KMS-11 (cell line): ENCODE results near the gene SMYD2.

Source experiments
- H2AFZ ChIP-seq: fragments of 200-600 bp; sonication (generic); 2 replicates; pipeline ENCODE4 v1.6.1; 2016; ENCODE audit warnings: antibody characterized with exemption, mixed run types, low read depth
- H3K27ac ChIP-seq: fragments of 200-600 bp; sonication (generic); 2 replicates; pipeline ENCODE4 v1.6.1; 2016; ENCODE audit warnings: mild to moderate bottlenecking, mixed run types
- H3K27me3 ChIP-seq: fragments of 200-600 bp; sonication (generic); 2 replicates; pipeline ENCODE4 v1.6.1; 2017; ENCODE audit warnings: mild to moderate bottlenecking, low read depth, mixed run types, moderate library complexity; ENCODE audit not compliant: insufficient read depth
- H3K36me3 ChIP-seq: fragments of 200-600 bp; sonication (generic); 2 replicates; pipeline ENCODE4 v1.6.1; 2017; ENCODE audit warnings: mild to moderate bottlenecking, mixed run types; ENCODE audit not compliant: insufficient read depth
- H3K4me1 ChIP-seq: fragments of 200-600 bp; sonication (generic); 2 replicates; pipeline ENCODE4 v1.6.1; 2016; ENCODE audit warnings: mild to moderate bottlenecking, low read depth, mixed run types; ENCODE audit not compliant: poor library complexity, severe bottlenecking
- H3K4me2 ChIP-seq: fragments of 200-600 bp; sonication (generic); 2 replicates; pipeline ENCODE4 v1.7.0; 2016; ENCODE audit warnings: mild to moderate bottlenecking, mixed run types
- H3K4me3 ChIP-seq: fragments of 200-600 bp; sonication (generic); IDR thresholded peaks from 2 replicates; pipeline ENCODE4 v1.6.1; 2017; ENCODE audit warnings: low read depth, low read length, mixed read lengths; ENCODE audit not compliant: insufficient read depth
- H3K79me2 ChIP-seq: fragments of 200-600 bp; sonication (generic); 2 replicates; pipeline ENCODE4 v1.6.1; 2016; ENCODE audit warnings: low read depth, mixed run types; ENCODE audit not compliant: insufficient read depth
- H3K9ac ChIP-seq: fragments of 200-600 bp; sonication (generic); 2 replicates; pipeline ENCODE4 v1.6.1; 2016; ENCODE audit warnings: mild to moderate bottlenecking, mixed run types
- H4K20me1 ChIP-seq: fragments of 200-600 bp; sonication (generic); 2 replicates; pipeline ENCODE4 v1.6.1; 2016; ENCODE audit warnings: mild to moderate bottlenecking, mixed run types; ENCODE audit not compliant: insufficient read depth
- CTCF ChIP-seq: fragments of 200-600 bp; sonication (generic); conservative IDR thresholded peaks from 2 replicates; pipeline ENCODE4 v1.6.1; 2017; ENCODE audit warnings: low read depth, mild to moderate bottlenecking, antibody characterized with exemption, low read length, moderate library complexity, mixed read lengths

The SMYD2 gene

GRCh38 chr1:214372092-214372491, 91.1 kb downstream of the SMYD2 start:
- H3K27me3 ChIP-seq = no peaks in the 10 kb centered on the region
- no peaks in the 10 kb centered on the region for H4K20me1 ChIP-seq
- no peak overlapping the region for H3K9ac ChIP-seq
- H3K79me2 ChIP-seq = no peaks in the 10 kb centered on the region
- H3K4me3 ChIP-seq = no peak overlapping the region
- no peak overlapping the region for H2AFZ ChIP-seq
- no peaks in the 10 kb centered on the region for H3K4me1 ChIP-seq
- no peak overlapping the region for H3K27ac ChIP-seq
- H3K4me2 ChIP-seq = no peak overlapping the region
- TF ChIP-seq CTCF = no peak
- no peaks in the 10 kb centered on the region for H3K36me3 ChIP-seq

DNA sequence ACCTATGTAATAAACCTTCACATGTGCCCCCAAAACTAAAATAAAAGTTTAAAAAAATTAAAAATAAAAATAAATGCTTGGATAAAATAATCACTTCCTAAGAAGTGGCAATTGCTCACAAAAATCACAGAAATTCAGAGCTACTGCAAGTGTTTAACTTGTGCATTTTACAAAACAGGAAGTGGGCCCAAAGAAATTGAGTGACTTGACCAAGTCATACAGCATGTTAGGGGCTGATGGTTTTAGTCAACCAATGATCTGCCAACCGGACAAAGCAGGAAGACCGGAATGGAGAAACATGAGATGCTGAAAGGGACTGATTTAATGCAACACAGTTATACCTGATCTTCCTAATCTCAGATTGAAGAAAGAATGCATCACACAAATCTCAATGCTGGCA, 96.5 kb downstream of the SMYD2 start:
- no peak overlapping the region for H2AFZ ChIP-seq
- H3K27me3 ChIP-seq = no peaks in the 10 kb centered on the region
- H3K9ac ChIP-seq = no peak overlapping the region
- no peak overlapping the region for H3K27ac ChIP-seq
- H3K4me2 ChIP-seq = no peak overlapping the region
- H3K79me2 ChIP-seq = no peaks in the 10 kb centered on the region
- TF ChIP-seq CTCF = no peak
- no peaks in the 10 kb centered on the region for H4K20me1 ChIP-seq
- no peaks in the 10 kb centered on the region for H3K36me3 ChIP-seq
- no peak overlapping the region for H3K4me3 ChIP-seq
- H3K4me1 ChIP-seq = no peaks in the 10 kb centered on the region

DNA sequence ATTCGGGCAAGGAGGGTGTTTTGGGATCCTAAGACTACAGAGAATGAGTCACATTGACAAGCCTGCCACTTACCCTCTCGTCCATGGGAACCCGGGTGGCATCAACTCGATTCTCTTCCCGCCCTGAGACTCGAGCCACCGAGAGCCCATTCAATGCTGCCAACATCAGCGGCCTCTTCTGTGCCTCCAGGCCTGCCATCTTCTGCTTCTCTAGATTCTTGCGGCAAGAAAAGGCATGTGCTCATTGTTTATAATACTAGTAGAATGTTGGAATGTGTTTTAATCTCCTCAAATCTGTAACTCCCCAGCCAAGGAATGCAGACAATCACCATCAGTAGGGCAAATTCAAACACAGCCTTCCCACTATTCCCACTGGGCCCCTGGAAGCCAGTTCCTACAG, 96.9 kb downstream of the SMYD2 start:
- Histone ChIP-seq H3K4me2 (no peak overlapping the region), H3K27me3 (no peaks in the 10 kb centered on the region), H3K36me3 (no peaks in the 10 kb centered on the region), H4K20me1 (no peaks in the 10 kb centered on the region), H3K4me1 (no peaks in the 10 kb centered on the region), H3K27ac (no peak overlapping the region), H3K4me3 (no peak overlapping the region), H3K9ac (no peak overlapping the region), H2AFZ (no peak overlapping the region), H3K79me2 (no peaks in the 10 kb centered on the region)
- no peak for TF ChIP-seq CTCF

DNA sequence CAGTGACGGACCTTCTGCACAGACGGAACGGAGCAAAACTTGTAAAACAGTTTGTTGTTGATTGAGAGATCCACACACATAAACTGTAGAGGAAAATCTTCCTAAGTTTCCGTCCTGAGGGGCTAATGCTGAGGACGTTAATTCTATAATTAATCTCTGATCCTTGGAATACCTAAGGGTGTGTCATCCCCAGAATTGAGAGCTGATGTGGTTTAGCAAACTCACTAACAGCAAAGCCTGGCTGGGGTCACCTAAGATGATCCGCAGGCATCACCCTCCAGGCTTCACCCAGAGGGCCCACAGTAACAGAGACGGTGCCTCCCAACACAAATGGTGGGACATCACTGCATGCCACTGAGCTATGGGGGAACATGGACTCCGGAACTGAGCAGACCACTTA, 97.5 kb downstream of the SMYD2 start:
- H3K9ac ChIP-seq = no peak overlapping the region
- no peaks in the 10 kb centered on the region for H3K27me3 ChIP-seq
- TF ChIP-seq CTCF = no peak
- H3K4me2 ChIP-seq = no peak overlapping the region
- H3K4me3 ChIP-seq = no peak overlapping the region
- H2AFZ ChIP-seq = no peak overlapping the region
- H3K27ac ChIP-seq = no peak overlapping the region
- no peaks in the 10 kb centered on the region for H3K79me2 ChIP-seq
- H3K36me3 ChIP-seq = no peaks in the 10 kb centered on the region
- no peaks in the 10 kb centered on the region for H4K20me1 ChIP-seq
- H3K4me1 ChIP-seq = no peaks in the 10 kb centered on the region
